B cell (primary cell): ENCODE data around the gene EIF3I. TPM values are rescaled to one million over a fixed set of nuclear protein-coding genes. Genes with fewer than 3 reads are reported as not detected.

ENCODE experiments used
- ATAC-seq: fragments of 200-7000 bp; cut with Tn5 transposase; one replicate; pipeline ENCODE4 v1.10.0; 2021; ENCODE audit warnings: low read depth, mild to moderate bottlenecking, moderate number of reproducible peaks, moderate library complexity
- CTCF ChIA-PET: fragments of 350-600 bp; sonication (Branson Sonifier 250); formaldehyde crosslinking; loops from one replicate; lab custom pipeline; 2021; ENCODE audit warnings: antibody characterized with exemption, inconsistent platforms; lab: Charles Lee
- POLR2A ChIA-PET: fragments of 350-600 bp; sonication (Branson Sonifier 250); formaldehyde crosslinking; loops from one replicate; lab custom pipeline; 2021; ENCODE audit warnings: antibody characterized with exemption; lab: Charles Lee
- DNase-seq: peaks from one replicate; pipeline ENCODE4 v3.0.0; 2013
- H2AFZ ChIP-seq: 2 replicates; pipeline ENCODE4 v1.6.1; 2012; ENCODE audit warnings: mild to moderate bottlenecking, low read depth, low read length; ENCODE audit not compliant: insufficient read depth, poor library complexity, severe bottlenecking
- H3K27ac ChIP-seq, 2 donors: 1 replicate in 1 of 2; 2 replicates in 1 of 2; pipeline ENCODE4 v1.5.1; 2012 to 2013; ENCODE audit warnings: low read length in 2 of 2, mild to moderate bottlenecking in 2 of 2, moderate library complexity in 1 of 2
- H3K27me3 ChIP-seq, 4 experiments: fragments of 200-600 bp in 1 of 4; sonication (generic) in 1 of 4; replicated peaks in 1 of 4; 1 replicate in 2 of 4; 2 replicates in 2 of 4; pipeline versions ENCODE4 v1.6.1 to v1.7.0; 2013 to 2016; ENCODE audit warnings: low read length in 3 of 4, mild to moderate bottlenecking in 2 of 4, mixed read lengths in 1 of 4, moderate library complexity in 1 of 4; ENCODE audit not compliant: insufficient read depth in 4 of 4, control insufficient read depth in 3 of 4; ENCODE audit errors: control extremely low read depth in 1 of 4
- H3K36me3 ChIP-seq, 2 experiments: replicated peaks in 1 of 2; 1 replicate in 1 of 2; 2 replicates in 1 of 2; pipeline versions ENCODE4 v1.6.1 to v1.7.1; 2013; ENCODE audit warnings: low read length in 1 of 2; ENCODE audit not compliant: insufficient read depth in 2 of 2, control insufficient read depth in 1 of 2; ENCODE audit errors: control extremely low read depth in 1 of 2, extremely low read depth in 1 of 2
- H3K4me1 ChIP-seq, 2 donors: fragments of 200-600 bp in 1 of 2; sonication (generic) in 1 of 2; 1 replicate in 1 of 2; 2 replicates in 1 of 2; pipeline versions ENCODE4 v1.5.1 to v1.6.1; 2013 to 2017; ENCODE audit warnings: low read length in 2 of 2; ENCODE audit not compliant: control insufficient read depth in 2 of 2, insufficient read depth in 2 of 2
- H3K4me2 ChIP-seq: replicated peaks from 2 replicates; pipeline ENCODE3; 2012; ENCODE audit warnings: mild to moderate bottlenecking, low read depth, low read length; ENCODE audit not compliant: poor library complexity, severe bottlenecking
- H3K4me3 ChIP-seq, 5 experiments: fragments of 200-600 bp in 1 of 5; sonication (generic) in 1 of 5; 1 replicate in 3 of 5; 2 replicates in 2 of 5; pipeline versions ENCODE4 v1.5.1 to v1.7.0; 2011 to 2016; ENCODE audit warnings: low read length in 4 of 5, mild to moderate bottlenecking in 4 of 5, low read depth in 2 of 5, control low read depth in 1 of 5, moderate library complexity in 1 of 5; ENCODE audit not compliant: insufficient read depth in 1 of 5; ENCODE audit errors: control extremely low read depth in 1 of 5, extremely low read depth in 1 of 5
- H3K79me2 ChIP-seq: fragments of 200-600 bp; sonication (generic); one replicate; pipeline ENCODE4 v1.6.0; 2016; ENCODE audit warnings: low read length; ENCODE audit not compliant: control insufficient read depth, insufficient read depth
- H3K9ac ChIP-seq: fragments of 200-600 bp; sonication (generic); 2 replicates; pipeline ENCODE4 v1.6.1; 2017; ENCODE audit warnings: mild to moderate bottlenecking, low read length, moderate library complexity
- H3K9me3 ChIP-seq, 3 donors: one replicate each; pipeline versions ENCODE4 v1.6.1 to v1.7.1; 2013; ENCODE audit warnings: low read length in 2 of 3; ENCODE audit not compliant: control insufficient read depth in 2 of 3, insufficient read depth in 1 of 3; ENCODE audit errors: control extremely low read depth in 1 of 3
- H4K20me1 ChIP-seq: 2 replicates; pipeline ENCODE4 v1.6.0; 2012; ENCODE audit warnings: mild to moderate bottlenecking, low read length; ENCODE audit not compliant: insufficient read depth, control insufficient read depth, poor library complexity, severe bottlenecking
- H3K27ac Mint-ChIP-seq: one replicate; pipeline ENCODE4 v1.8.0; 2021; ENCODE audit warnings: mixed read lengths
- H3K27me3 Mint-ChIP-seq: one replicate; pipeline ENCODE4 v1.8.0; 2021; ENCODE audit warnings: mixed read lengths
- H3K4me1 Mint-ChIP-seq: one replicate; pipeline ENCODE4 v1.8.0; 2021; ENCODE audit warnings: mixed read lengths
- H3K4me3 Mint-ChIP-seq: one replicate; pipeline ENCODE4 v1.8.0; 2021; ENCODE audit warnings: mixed read lengths
- H3K9me3 Mint-ChIP-seq: one replicate; pipeline ENCODE4 v1.8.0; 2022; ENCODE audit warnings: mixed read lengths; ENCODE audit not compliant: insufficient read depth
- EZH2 ChIP-seq: IDR thresholded peaks from 2 replicates; pipeline ENCODE4 v1.6.1; 2012; ENCODE audit warnings: borderline replicate concordance, low read depth, mild to moderate bottlenecking, moderate library complexity, low read length; ENCODE audit not compliant: insufficient read depth, poor library complexity, severe bottlenecking
- WGBS: methylation state at CpG from one replicate; pipeline ENCODE4 v1.1.5; 2013; ENCODE audit warnings: missing lambda C conversion rate; ENCODE audit not compliant: insufficient coverage; 5-methylcytosine and 5-hydroxymethylcytosine counted together
- intact Hi-C: fragments of 100-400 bp; cut with micrococcal nuclease; formaldehyde crosslinking; loops from one replicate; pipeline ENCODE4 v1.10.0; 2022
- polyA plus RNA-seq: library from polyadenylated mRNA; depleted of rRNA; stranded (reverse); fragments of >200 nt; gene quantifications from 2 replicates; pipeline ENCODE4 v1.2.3, GENCODE V29; 2012
- total RNA-seq, 2 donors: library from RNA; stranded (reverse); fragments of 120-200 nt in 1 of 2; gene quantifications; 1 replicate in 1 of 2; 2 replicates in 1 of 2; pipeline versions ENCODE4 v1.2.3 to v1.2.4, GENCODE V29; 2013 to 2022
- TF ChIP-seq, protein P1 (sequence below): fragments of 200-600 bp; IDR thresholded peaks from one replicate; pipeline ENCODE4 v1.8.0; 2022; ENCODE audit warnings: antibody characterized with exemption, mild to moderate bottlenecking

The EIF3I gene
- total and polyA plus RNA-seq, 2 donors (not counting 1 experiment from before 2014, with no cell fraction given), result 87.0 to 130 TPM

GRCh38 chr1:32231843-32232432 is 9.7 kb downstream of the EIF3I start:
- Mint-ChIP-seq H3K4me3 (no peak overlapping the region), H3K9me3 (no peaks in the 10 kb centered on the region), H3K4me1 (peaks cover 1% of the 10 kb centered on the region), H3K27ac (no peak overlapping the region), H3K27me3 (no peaks in the 10 kb centered on the region)
- intact Hi-C loops, result no loop called here
- Histone ChIP-seq H3K4me2 (no peak overlapping the region), H3K9me3 (no peaks in the 10 kb centered on the region), H3K27me3 (no peaks in the 10 kb centered on the region), H4K20me1 (no peaks in the 10 kb centered on the region), H3K36me3 (peaks cover 9 to 47% of the 10 kb centered on the region in 2 experiments), H3K4me1 (no peaks in the 10 kb centered on the region), H3K79me2 (no peaks in the 10 kb centered on the region), H3K27ac (no peak overlapping the region), H3K4me3 (no peak overlapping the region), H3K9ac (no peak overlapping the region), H2AFZ (no peak overlapping the region)
- no peak for TF ChIP-seq EZH2
- TF ChIP-seq, protein P1, sequence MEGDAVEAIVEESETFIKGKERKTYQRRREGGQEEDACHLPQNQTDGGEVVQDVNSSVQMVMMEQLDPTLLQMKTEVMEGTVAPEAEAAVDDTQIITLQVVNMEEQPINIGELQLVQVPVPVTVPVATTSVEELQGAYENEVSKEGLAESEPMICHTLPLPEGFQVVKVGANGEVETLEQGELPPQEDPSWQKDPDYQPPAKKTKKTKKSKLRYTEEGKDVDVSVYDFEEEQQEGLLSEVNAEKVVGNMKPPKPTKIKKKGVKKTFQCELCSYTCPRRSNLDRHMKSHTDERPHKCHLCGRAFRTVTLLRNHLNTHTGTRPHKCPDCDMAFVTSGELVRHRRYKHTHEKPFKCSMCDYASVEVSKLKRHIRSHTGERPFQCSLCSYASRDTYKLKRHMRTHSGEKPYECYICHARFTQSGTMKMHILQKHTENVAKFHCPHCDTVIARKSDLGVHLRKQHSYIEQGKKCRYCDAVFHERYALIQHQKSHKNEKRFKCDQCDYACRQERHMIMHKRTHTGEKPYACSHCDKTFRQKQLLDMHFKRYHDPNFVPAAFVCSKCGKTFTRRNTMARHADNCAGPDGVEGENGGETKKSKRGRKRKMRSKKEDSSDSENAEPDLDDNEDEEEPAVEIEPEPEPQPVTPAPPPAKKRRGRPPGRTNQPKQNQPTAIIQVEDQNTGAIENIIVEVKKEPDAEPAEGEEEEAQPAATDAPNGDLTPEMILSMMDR, result no peak
- 94% methylated on average over 3 of the region's 5 CpGs for WGBS
- ChIA-PET CTCF (interaction anchor here (1.4 kb wide), 1 partner anchor 86 kb away, joined by 3 read pairs; no protein-coding TSS in a partner anchor), POLR2A (interaction anchor here (0.6 kb wide), 1 partner anchor 207 kb away, joined by 5 read pairs; no protein-coding TSS in a partner anchor)
- DNase-seq (no peak), ATAC-seq (no peak)

- no peaks in the 10 kb centered on the region for H3K9me3 ChIP-seq
- Mint-ChIP-seq H3K4me1 (peaks cover 1% of the 10 kb centered on the region), H3K27me3 (no peaks in the 10 kb centered on the region), H3K27ac (no peak overlapping the region), H3K9me3 (no peaks in the 10 kb centered on the region), H3K4me3 (no peak overlapping the region)
- no peak overlapping the region for H3K4me3 ChIP-seq
- CTCF ChIA-PET, result interaction anchor here (1.4 kb wide), 1 partner anchor 85 kb away, joined by 3 read pairs; no protein-coding TSS in a partner anchor
- intact Hi-C loops, result no loop called here
- no peaks in the 10 kb centered on the region for H3K79me2 ChIP-seq
- H3K4me2 ChIP-seq, result no peak overlapping the region
- no peaks in the 10 kb centered on the region for H3K27me3 ChIP-seq
- DNase-seq, result no peak
- no peak for ATAC-seq
- 95% methylated on average over 6 of the region's 8 CpGs for WGBS
- H3K9ac ChIP-seq, result no peak overlapping the region
- TF ChIP-seq, protein P1, result no peak
- no peaks in the 10 kb centered on the region for H4K20me1 ChIP-seq
- no peaks in the 10 kb centered on the region for H3K4me1 ChIP-seq
- POLR2A ChIA-PET, result interaction anchor here (0.6 kb wide), 1 partner anchor 206 kb away, joined by 5 read pairs; no protein-coding TSS in a partner anchor
- peaks cover 8 to 39% of the 10 kb centered on the region in 2 experiments for H3K36me3 ChIP-seq
- no peak overlapping the region for H3K27ac ChIP-seq
- no peak overlapping the region for H2AFZ ChIP-seq
Measured at GRCh38 chr1:32232558-32233304, 10.5 kb downstream of the EIF3I start.
